GM18868 (cell line): ENCODE measurements around the gene PHAF1.
"Not testable (repeated sequence)": the region's sequence is repeated elsewhere in the genome, so short reads cannot be mapped to it uniquely, and the experiment has no call there.

ENCODE experiments used
- ATAC-seq: cut with Tn5 transposase; IDR thresholded peaks from one replicate; pipeline ENCODE4 v1.9.1; 2021; ENCODE audit warnings: mild to moderate bottlenecking, moderate library complexity; ENCODE audit not compliant: unreplicated experiment

PHAF1 gene

DNA sequence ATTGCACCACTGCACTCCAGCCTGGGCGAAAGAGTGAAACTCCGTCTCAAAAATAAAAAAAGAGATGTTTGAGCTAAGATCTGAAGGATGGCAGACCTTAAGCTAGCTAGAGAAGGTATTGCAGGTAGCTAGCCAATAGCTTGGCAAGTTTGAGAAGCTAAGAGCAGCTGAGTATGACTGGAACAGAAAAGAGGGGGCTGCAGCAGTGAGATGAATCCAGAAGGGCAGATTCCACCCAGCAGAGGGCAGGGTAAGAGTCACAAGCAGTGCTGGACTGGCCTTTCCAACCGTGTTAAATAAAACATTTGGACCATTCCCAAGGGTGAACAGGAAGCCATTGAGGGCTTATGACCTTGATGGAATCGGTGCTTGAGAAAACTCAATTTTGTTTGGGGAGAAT is 5.7 kb upstream of the PHAF1 start:
- ATAC-seq, result no peak

DNA sequence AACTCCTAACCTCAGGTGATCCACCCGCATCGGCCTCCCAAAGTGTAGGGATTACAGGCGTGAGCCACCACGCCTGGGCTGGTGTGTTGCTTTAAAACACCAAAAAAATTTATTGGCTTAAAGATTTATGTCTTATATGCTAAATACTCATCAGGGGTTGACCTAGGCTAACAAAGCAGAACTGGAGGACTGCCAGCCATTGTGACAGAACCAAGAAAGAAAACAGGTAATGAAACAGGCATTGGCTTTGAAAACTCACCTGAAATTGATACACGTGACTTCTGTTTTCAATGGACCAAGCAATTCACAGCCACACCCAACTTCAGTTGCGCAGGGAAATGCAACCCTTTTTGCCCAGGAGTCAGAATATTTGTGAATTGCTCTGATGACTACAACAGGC is 4.9 kb upstream of the PHAF1 start:
- no peak for ATAC-seq

DNA sequence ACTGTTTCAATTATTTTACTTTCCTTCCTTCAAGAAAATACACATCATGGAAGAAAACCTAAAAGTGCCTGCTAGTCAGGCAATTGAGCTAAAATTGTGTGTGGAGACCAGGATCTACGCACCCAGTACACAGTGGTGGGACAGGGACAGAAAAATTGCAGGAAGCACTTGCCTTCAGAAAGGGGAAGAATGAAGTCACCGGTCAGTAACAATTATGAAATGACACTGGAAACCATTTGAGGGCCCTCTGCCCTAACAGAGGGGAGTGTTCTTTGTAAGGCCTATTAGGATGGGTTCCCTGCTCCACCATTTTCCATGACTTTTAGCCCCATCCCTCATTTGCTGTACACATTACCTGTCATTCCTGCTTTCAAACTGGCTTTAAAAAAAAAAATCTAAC is 4.5 kb upstream of the PHAF1 start:
- ATAC-seq, result no peak

DNA sequence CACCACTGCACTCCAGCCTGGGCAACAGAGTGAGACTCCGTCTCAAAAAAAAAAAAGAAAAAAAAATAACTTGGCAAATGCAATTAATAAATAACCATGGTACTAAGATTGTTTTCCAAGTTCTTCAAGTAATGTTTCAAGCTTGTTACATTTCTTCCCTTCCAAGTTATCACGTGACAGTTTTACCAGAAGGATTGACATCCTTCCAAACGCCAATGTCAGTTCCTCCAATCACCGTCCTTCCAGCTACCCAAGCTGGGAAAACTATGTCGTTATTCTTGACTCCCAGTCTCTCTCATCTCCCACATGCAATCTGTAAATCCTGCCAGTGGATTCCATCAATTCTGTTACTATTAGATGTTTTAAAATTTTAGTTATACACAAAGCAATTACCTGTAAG is 3.9 kb upstream of the PHAF1 start:
- ATAC-seq, result no peak

DNA sequence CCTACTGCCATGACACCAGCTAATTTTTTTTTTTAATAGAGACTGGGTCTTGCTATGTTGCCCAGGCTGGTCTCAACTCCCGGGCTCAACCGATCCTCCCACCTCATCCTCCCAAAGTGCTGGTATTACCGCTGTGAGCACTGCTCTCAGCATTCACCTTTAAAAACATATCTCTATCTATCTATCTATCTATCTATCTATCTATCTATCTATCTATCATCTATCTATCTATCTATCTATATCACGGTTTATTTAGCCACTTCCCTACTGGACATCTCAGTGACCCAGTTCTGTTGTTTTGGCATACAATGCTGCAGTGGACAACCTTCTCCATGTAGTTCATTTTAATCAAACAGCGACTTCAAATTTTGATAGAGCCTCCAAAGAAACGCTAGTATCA is 1.3 kb upstream of the PHAF1 start:
- no peak for ATAC-seq

DNA sequence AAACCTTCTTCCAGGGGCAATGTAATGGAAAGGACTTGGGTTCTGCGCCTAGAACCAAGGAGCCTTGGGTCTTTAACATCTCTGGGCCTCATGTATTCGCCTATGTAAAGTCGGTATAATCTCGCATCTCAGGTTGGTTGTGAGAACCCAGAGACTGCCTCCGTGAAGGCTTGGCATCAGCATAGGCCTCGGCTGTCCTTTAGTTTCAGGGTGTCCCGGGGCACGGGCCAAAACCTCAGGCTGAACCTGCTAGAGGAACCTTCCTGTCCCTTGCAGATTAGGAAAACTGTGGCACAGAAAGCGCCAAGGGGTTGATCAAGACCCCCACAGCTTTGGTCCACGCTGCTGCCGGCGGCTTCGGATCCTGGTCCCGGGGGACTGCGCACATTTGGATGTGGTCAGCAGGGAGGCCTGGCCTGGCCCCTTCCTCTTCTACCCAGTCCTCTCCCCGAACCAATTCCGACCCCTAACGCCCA is 772 bp upstream of the PHAF1 start:
- no peak for ATAC-seq

DNA sequence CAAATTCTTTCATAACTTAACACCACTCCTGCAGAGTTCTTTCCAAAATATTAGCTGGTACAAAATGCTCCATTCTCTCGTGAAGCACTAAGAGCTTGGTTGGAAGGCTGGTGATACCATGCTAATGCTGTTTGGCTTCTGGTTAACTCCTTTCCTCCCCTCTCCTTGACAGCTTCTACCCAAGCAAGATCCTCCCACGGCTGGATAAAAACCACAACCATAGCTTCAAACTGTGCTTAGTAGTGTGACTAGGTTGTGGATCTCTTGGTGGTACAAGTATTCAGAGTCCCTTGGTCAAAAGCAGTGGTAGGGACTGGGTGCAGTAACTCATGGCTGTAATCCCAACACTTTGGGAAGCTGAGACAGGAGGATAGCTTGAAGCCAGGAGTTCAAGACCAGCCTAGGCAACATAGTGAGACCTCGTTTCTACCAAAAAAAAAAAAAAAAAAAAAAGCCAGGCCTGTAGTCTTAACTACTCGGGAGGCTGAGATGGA is 2.3 kb downstream of the PHAF1 start:
- ATAC-seq, result no peak

DNA sequence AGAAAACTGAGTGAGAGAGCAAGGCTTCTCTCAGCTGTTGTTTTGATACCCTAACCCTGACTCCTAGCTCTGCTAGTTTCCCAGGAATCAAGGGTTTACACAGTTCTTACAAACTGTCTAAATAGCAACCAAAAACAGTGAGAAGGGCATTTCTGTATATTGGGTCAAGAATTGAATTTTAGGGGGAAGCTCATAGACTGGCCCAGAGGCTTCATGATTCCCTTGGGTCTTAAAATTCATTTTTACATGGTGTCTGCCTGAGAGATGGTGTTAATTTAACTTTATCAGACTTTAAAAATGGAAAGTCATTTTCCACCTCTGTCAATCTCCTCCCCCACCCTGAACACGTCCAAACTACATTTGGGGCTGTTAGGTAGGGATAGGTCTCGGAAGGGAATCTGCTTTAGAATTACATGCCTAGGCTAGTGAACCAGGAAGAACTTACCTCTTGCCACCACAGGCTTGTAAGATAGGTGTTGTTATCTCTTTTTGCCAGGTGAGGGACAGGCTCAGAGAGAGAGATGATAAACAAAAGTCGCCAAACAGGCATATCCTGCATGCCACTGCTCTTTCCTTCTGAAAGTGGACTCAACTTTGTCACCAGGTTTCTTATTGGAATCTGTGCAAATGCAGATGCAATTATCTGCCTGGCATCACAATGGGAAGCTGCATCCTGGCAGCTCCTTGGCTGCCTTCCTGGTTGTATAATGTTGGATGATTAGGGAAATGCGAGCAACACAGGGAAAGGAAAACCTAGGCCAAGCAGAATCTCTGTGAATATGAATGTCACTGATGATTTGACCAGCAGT is 3.1 kb downstream of the PHAF1 start:
- ATAC-seq, result no peak

DNA sequence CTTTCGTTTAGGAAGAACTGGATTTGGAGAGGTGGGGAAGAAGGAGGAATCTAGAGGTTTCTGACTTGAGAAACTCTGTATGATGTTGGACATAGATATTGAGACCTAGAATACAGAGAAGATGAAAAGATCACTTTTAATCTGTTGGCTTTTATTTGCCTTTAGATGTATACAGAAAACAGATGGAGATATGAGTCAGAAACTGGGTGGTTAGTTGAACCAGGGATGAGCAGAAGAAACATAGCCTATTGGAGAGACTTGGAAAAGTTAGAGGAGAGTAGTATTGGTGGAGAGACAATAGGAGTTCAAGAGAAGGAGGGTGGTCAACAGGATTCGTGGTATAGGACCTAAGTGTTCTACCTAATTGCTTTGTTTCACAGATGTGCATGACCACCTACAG is 5.1 kb downstream of the PHAF1 start:
- ATAC-seq, result no peak

DNA sequence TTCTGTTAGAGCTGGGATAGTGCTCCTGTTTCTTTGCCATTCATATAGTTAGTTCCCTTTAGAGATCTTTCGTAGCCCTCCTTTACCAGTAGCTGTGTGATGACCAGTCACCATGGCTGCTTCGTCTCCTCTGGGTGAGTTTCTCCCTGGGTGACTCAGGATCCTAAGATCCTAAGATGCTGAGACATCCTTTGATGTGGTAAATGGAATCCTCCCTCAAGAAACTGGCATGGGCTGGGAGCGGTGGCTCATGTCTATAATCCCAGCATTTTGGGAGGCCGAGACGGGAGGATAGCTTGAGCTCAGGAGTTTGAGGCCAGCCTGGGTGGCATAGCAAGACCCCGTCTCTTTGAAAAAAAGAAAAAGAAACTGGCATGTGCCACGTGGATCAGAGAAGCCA is 5.9 kb downstream of the PHAF1 start:
- ATAC-seq, result no peak

DNA sequence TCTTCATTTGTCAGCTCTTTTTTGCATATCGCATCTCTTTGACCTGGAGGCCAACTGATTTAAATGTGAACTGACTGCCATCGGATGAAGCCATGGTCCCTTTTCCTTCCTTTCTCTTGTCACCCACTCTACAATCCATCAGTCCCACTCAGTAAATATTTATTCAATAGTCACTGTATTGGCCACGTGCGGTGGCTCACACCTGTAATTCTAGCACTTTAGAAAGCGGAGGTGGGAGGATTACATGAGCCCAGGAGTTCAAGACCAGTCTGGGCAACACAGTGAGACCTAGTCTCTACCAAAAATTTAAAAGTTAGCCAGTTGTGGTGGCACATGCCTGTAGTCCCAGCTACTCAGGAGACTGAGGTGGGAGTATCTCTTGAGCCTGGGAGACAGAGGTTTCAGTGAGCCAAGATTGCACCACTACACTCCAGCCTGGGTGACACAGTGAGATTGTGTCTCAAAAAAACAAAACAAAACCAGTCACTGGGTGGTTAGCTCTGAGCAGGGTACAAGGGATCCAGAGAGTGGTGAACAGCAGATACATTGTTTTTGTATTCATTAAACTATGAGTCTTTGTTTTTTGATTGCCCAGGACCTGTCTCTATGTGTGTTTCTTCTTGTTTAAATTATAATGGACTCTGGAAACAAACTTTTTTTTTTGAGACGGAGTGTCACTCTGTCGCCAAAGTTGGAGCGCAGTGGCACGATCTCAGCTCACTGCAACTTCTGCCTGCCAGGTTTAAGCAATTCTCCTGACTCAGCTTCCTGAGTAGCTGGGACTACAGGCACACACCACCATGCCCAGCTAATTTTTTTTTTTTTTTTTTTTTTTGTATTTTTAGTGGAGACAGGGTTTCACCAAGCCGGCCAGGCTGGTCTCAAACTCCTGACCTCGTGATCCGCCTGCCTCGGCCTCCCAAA is 6.9 kb downstream of the PHAF1 start:
- ATAC-seq, result no peak

DNA sequence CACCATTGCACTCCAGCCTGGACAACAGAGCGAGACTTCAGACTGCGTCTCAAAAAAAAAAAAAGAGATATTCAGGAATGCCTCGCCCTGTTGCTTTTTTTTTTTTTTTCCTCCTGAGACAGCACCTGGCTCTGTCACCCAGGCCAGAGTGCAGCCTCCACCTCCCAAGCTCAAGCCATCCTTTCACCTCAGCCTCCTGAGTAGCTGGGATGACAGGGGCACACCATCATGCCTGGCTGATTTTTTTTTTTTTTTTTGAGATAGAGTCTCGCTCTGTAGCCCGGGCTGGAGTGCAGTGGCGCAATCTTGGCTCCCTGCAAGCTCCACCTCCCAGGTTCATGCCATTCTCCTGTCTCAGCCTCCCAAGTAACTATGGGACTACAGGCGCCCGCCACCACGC is 8.0 kb downstream of the PHAF1 start:
- ATAC-seq, result no peak

DNA sequence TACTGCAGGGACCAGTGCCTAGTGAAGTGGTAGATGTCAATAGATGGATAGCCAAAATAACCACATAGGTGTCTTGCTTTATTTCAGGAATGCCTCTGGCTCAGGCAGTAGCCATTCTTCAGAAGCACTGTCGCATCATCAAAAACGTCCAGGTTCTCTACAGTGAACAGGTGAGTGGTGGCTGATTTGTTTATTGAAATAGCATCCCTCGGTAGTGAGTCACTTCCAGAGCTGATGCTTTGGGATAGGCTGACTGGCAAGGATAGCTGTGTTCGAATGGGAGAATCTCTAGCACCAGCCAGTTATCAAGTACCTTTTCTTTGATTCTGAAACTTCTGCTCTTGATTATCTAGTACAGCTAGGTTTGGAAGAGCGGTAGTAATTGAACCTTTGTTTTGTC is 10.3 kb downstream of the PHAF1 start:
- no peak for ATAC-seq

DNA sequence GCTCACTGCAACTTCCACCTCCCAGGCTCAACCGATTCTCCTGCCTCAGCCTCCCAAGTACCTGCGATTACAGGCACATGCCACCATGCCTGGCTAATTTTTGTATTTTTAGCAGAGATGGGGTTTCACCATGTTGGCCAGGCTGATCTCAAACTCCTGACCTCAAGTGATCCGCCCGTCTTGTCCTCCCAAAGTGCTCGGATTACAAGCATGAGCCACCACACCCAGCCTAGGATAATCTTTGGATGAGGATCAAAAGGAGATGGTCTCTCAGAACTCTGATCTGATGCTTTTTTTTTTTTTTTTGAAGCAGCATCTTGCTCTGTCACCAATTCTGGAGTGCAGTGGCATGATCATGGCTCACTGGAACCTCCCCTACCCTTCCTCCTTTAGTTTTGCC is 13.1 kb downstream of the PHAF1 start:
- not testable (repeated sequence) for ATAC-seq

DNA sequence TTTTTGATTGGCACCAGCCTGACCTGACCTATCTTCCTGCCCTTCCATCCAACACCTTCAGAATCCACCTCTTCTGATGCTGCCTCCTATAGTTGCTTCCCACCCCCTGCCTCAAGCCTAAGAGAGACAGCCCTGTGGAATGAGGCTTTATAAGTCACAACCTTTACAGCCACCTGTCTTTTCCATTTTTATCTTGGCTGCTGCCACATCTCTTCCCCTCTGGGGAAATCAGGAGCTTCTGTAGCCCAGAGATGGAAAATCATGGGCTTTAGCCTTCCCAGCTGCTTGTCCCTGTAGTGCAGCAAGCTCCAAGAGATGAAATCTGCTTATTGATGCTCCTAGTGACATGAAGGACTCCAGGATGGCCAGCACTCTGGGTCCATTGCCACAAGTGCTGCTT is 18.7 kb downstream of the PHAF1 start:
- no peak for ATAC-seq

DNA sequence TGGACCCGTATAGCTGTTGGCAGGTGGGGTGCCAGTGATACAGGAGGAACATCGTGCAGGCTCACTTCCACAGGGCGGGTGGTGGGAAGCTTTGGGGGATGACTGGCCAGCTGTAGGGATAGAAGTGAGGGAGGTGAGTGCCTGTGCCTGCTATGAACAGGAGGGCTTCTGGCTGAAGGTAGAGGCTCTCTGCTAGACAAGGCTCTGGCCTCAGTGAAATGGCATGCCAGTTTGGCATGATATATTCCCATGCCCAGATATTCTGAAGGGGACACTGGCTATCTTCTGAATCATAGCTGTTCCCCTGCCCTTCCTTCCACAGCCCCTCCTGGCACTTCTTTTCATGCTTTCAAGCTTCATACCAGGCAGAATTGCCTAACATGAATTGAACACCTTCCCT is 19.1 kb downstream of the PHAF1 start:
- ATAC-seq, result no peak

DNA sequence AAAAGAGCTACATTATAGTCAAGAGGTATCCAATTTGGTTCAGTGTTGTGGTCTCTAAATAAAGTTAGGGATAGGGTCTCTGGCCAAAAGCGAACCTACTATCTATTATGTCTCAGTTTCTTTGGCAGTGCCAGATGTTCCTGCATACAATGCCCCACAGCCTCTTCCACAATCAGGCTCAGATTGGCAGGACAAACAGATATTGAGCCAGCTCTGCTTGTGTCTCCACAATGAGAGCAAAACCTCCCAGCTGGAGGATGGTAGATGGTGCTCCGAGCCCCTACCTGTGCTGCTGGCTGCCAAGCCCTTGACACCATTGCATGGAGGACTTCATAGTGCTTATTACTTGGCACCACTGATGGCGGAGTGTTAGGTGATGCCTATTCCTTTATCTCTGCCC is 19.7 kb downstream of the PHAF1 start:
- no peak for ATAC-seq

DNA sequence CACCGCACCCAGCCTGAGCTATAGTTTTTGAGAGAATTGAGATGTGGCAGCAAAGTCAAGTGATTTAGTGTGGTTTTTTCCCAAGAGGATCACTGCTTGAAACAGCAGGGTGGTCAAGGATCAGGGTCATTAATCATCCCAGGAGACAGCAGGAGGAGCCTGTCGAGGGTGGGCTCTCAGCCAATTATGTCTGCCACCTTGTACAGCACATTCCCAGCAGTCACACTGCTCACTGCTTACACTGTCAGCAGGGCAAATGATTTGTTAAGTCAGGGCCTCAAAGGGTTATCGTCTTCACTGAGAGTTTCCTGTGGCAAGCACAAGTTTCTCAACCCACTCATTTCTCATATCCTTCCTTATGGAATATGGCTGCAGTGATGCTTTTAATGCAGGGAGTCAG is 27.9 kb downstream of the PHAF1 start:
- ATAC-seq, result no peak

DNA sequence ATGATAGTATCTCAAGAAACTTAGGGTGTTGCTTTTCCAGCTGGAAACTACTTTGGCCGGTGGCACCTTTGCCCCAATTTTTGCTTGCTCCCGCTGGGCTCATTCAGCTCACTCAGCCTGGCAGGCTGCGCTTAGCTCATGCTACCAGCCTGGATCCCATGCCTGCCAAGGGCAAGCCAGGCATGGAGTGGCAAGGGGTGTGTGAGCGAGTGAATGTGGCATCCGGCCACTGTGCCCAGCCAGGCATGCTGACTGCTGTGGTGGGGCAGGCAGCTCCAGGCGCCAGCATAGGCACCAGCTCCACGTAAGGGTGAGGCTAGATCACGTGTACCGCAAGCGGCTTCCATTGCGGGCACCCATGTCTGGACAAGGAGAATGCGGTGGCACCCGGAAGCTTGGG is 31.6 kb downstream of the PHAF1 start:
- no peak for ATAC-seq

DNA sequence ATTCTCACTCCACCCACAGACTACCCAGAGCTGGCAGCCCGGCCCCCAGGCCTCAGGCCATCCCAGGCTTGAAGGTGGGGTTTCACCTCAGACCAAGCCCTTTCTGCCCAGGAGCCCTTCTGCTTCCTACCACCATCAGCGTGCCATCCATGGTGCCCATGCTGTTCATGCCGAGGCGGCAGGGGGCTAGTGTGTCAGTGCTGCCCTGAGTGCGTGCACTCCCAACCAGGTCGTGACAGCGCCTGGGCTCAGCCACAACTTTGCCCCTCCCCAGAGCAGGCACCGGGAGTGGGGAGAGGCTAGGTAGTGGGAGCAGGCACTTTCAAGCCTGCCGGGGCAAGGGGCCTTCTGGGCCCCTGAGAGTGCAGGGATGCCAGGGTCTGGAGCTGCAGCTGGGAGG is 32.6 kb downstream of the PHAF1 start:
- no peak for ATAC-seq

DNA sequence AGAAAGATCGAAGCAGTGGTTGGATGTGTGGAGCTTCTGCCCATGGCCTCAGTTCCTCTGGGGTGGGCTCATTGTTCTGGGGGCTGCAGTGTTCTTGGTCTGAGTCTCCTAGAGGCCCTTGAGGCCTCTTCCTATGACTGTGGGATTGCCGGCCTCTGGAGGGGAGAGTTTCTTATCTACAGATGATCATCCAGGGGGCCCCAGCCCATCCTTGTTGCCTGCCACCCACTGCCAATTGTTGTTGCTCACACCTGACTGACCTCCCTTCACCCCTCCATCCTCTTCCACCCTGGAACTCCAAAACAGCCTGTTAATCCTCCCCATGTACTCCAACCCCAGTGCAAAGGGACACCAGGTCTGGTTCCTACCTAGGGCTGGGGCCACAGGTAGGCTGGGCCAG is 35.2 kb downstream of the PHAF1 start:
- no peak for ATAC-seq

DNA sequence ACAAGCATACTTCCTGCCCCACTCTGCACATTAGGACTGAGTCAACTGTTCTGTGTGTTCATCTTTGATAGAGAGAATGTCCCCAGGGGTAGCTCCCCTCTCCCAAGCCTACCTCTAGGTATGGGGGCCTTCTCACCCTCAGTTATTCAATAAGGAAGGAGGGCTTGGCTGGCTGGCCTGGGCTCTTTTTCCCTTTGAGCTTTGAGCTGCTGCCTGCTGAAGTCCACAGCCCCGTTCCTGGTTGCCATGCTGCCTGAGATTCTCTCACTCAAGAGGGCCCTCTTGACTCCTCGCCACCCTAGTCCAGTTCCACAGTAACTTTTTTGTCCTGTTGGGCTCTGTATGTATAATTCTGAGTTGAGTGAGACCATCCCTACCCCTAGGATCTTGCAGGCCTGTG is 36.0 kb downstream of the PHAF1 start:
- ATAC-seq, result no peak
